H9 (cell line): ENCODE results near the gene SLC9A9. TPM values are rescaled to one million over a fixed set of nuclear protein-coding genes. Genes with fewer than 3 reads are reported as not detected.

Experiments
- DNase-seq: peaks from one replicate; pipeline ENCODE4 v3.0.0-alpha.2; 2017
- H2AFZ ChIP-seq: one replicate; pipeline ENCODE4 v1.6.1; 2013; ENCODE audit warnings: mild to moderate bottlenecking, low read length, control low read depth, moderate library complexity
- H2AK5ac ChIP-seq: 2 replicates; pipeline ENCODE4 v1.6.1; 2013; ENCODE audit warnings: low read length, control low read depth, mixed read lengths; ENCODE audit not compliant: insufficient read length
- H2BK120ac ChIP-seq: one replicate; pipeline ENCODE4 v1.6.1; 2013; ENCODE audit warnings: low read depth, mild to moderate bottlenecking, low read length, control low read depth, inconsistent platforms; ENCODE audit not compliant: poor library complexity, severe bottlenecking
- H2BK12ac ChIP-seq: 2 replicates; pipeline ENCODE4 v1.6.1; 2013; ENCODE audit warnings: low read length, control low read depth, mixed read lengths, low read depth; ENCODE audit not compliant: insufficient read length
- H2BK15ac ChIP-seq: 2 replicates; pipeline ENCODE4 v1.6.1; 2013; ENCODE audit warnings: low read depth, low read length, control low read depth
- H2BK20ac ChIP-seq: one replicate; pipeline ENCODE4 v1.6.1; 2013; ENCODE audit warnings: low read depth, mild to moderate bottlenecking, low read length, control low read depth, inconsistent platforms; ENCODE audit not compliant: poor library complexity, severe bottlenecking
- H2BK5ac ChIP-seq: 2 replicates; pipeline ENCODE4 v1.6.1; 2013; ENCODE audit warnings: low read length, control low read depth, mixed read lengths; ENCODE audit not compliant: insufficient read length
- H3K14ac ChIP-seq: 2 replicates; pipeline ENCODE4 v1.6.1; 2013; ENCODE audit warnings: low read length, control low read depth; ENCODE audit not compliant: insufficient read depth
- H3K18ac ChIP-seq: 2 replicates; pipeline ENCODE4 v1.6.1; 2013; ENCODE audit warnings: low read depth, mild to moderate bottlenecking, mixed read lengths, low read length, control low read depth; ENCODE audit not compliant: insufficient read length
- H3K23ac ChIP-seq: 2 replicates; pipeline ENCODE4 v1.6.1; 2013; ENCODE audit warnings: low read length, control low read depth, mixed read lengths, low read depth; ENCODE audit not compliant: insufficient read length
- H3K23me2 ChIP-seq: 2 replicates; pipeline ENCODE4 v1.6.1; 2013; ENCODE audit warnings: low read depth, mild to moderate bottlenecking, mixed read lengths, low read length, control low read depth; ENCODE audit not compliant: insufficient read length, poor library complexity, severe bottlenecking
- H3K27ac ChIP-seq: 2 replicates; pipeline ENCODE4 v1.5.1; 2013; ENCODE audit warnings: low read length, control low read depth, mixed read lengths, low read depth; ENCODE audit not compliant: insufficient read length
- H3K27me3 ChIP-seq: 2 replicates; pipeline ENCODE4 v1.6.1; 2013; ENCODE audit warnings: low read length, control low read depth, inconsistent platforms; ENCODE audit not compliant: insufficient read depth
- H3K4ac ChIP-seq: 2 replicates; pipeline ENCODE4 v1.6.1; 2013; ENCODE audit warnings: low read depth, mild to moderate bottlenecking, control low read depth, inconsistent platforms, low read length, moderate library complexity
- H3K4me1 ChIP-seq: 2 replicates; pipeline ENCODE4 v1.6.1; 2013; ENCODE audit warnings: low read length, control low read depth, inconsistent platforms; ENCODE audit not compliant: insufficient read depth
- H3K4me2 ChIP-seq: 2 replicates; pipeline ENCODE4 v1.6.1; 2013; ENCODE audit warnings: low read length, control low read depth, mixed read lengths; ENCODE audit not compliant: insufficient read length, insufficient read depth
- H3K56ac ChIP-seq: 2 replicates; pipeline ENCODE4 v1.6.1; 2013; ENCODE audit warnings: low read depth, mild to moderate bottlenecking, mixed read lengths, low read length, control low read depth; ENCODE audit not compliant: insufficient read length
- H3K79me1 ChIP-seq: 2 replicates; pipeline ENCODE4 v1.6.1; 2013; ENCODE audit warnings: low read depth, mild to moderate bottlenecking, moderate library complexity, low read length, control low read depth, inconsistent platforms; ENCODE audit not compliant: insufficient read depth, poor library complexity, severe bottlenecking
- H3K79me2 ChIP-seq: 2 replicates; pipeline ENCODE4 v1.6.1; 2013; ENCODE audit warnings: low read length, control low read depth, inconsistent platforms; ENCODE audit not compliant: insufficient read depth
- H3K9ac ChIP-seq: 2 replicates; pipeline ENCODE4 v1.6.1; 2013; ENCODE audit warnings: low read length, control low read depth, mixed read lengths; ENCODE audit not compliant: insufficient read length; ENCODE audit errors: extremely low read depth
- H3K9me3 ChIP-seq: one replicate; pipeline ENCODE4 v1.6.1; 2013; ENCODE audit warnings: low read depth, low read length, inconsistent platforms; ENCODE audit not compliant: control insufficient read depth
- H3T11ph ChIP-seq: one replicate; pipeline ENCODE4 v1.6.1; 2013; ENCODE audit warnings: mild to moderate bottlenecking, low read length, control low read depth, inconsistent platforms
- H4K20me1 ChIP-seq: one replicate; pipeline ENCODE4 v1.6.1; 2013; ENCODE audit not compliant: control insufficient read depth, insufficient read length, insufficient read depth
- H4K5ac ChIP-seq: 2 replicates; pipeline ENCODE4 v1.6.1; 2013; ENCODE audit warnings: low read depth, mild to moderate bottlenecking, mixed read lengths, low read length, control low read depth; ENCODE audit not compliant: insufficient read length
- H4K8ac ChIP-seq: replicated peaks from 2 replicates; pipeline ENCODE4 v1.6.1; 2013; ENCODE audit warnings: low read length, control low read depth, mixed read lengths, low read depth; ENCODE audit not compliant: insufficient read length
- H4K91ac ChIP-seq: 2 replicates; pipeline ENCODE4 v1.6.1; 2013; ENCODE audit warnings: low read depth, mild to moderate bottlenecking, moderate library complexity, mixed read lengths, low read length, control low read depth; ENCODE audit not compliant: insufficient read length
- H3K27ac Mint-ChIP-seq, 3 experiments: 2 replicates in 2 of 3; 3 replicates in 1 of 3; pipeline ENCODE4 v1.8.0; 2020 to 2021; ENCODE audit warnings: mixed read lengths in 3 of 3, mild to moderate bottlenecking in 1 of 3, moderate library complexity in 1 of 3
- H3K27me3 Mint-ChIP-seq: 2 replicates; pipeline ENCODE4 v1.8.0; 2021; ENCODE audit warnings: low read depth, mild to moderate bottlenecking, moderate library complexity, mixed read lengths
- H3K36me3 Mint-ChIP-seq, 3 experiments: 2 replicates in 2 of 3; 3 replicates in 1 of 3; pipeline ENCODE4 v1.8.0; 2020 to 2021; ENCODE audit warnings: low read depth in 3 of 3, mixed read lengths in 3 of 3; ENCODE audit not compliant: insufficient read depth in 1 of 3
- H3K4me1 Mint-ChIP-seq, 2 experiments: 2 replicates each; pipeline ENCODE4 v1.8.0; 2020; ENCODE audit warnings: mixed read lengths in 2 of 2
- H3K4me3 Mint-ChIP-seq, 2 experiments: 2 replicates in 1 of 2; 3 replicates in 1 of 2; pipeline ENCODE4 v1.8.0; 2020 to 2021; ENCODE audit warnings: mild to moderate bottlenecking in 2 of 2, mixed read lengths in 2 of 2, moderate library complexity in 1 of 2
- H3K9me3 Mint-ChIP-seq, 2 experiments: 2 replicates in 1 of 2; 3 replicates in 1 of 2; pipeline ENCODE4 v1.8.0; 2020; ENCODE audit warnings: mild to moderate bottlenecking in 2 of 2, mixed read lengths in 2 of 2, moderate library complexity in 1 of 2
- WGBS: extraction: QIAGEN DNeasy Blood & Tissue Kit; methylation state at CpG from one replicate; pipeline ENCODE4 v1.1.7; 2013; ENCODE audit warnings: missing lambda C conversion rate, low lambda C conversion rate, mixed read lengths; ENCODE audit not compliant: insufficient read length; ENCODE audit errors: extremely low coverage; 5-methylcytosine and 5-hydroxymethylcytosine counted together
- total RNA-seq: library from RNA; stranded (reverse); gene quantifications from 2 replicates; pipeline ENCODE4 v1.2.1, GENCODE V29; 2021
- TF ChIP-seq, protein P1 (sequence below): fragments of 200-600 bp; sonication (generic); conservative IDR thresholded peaks from 3 replicates; pipeline ENCODE4 v1.8.0; 2021; ENCODE audit warnings: antibody characterized with exemption, mild to moderate bottlenecking

SLC9A9 gene
- total RNA-seq, 1 experiment from 2014 or later = 0.35 TPM

DNA sequence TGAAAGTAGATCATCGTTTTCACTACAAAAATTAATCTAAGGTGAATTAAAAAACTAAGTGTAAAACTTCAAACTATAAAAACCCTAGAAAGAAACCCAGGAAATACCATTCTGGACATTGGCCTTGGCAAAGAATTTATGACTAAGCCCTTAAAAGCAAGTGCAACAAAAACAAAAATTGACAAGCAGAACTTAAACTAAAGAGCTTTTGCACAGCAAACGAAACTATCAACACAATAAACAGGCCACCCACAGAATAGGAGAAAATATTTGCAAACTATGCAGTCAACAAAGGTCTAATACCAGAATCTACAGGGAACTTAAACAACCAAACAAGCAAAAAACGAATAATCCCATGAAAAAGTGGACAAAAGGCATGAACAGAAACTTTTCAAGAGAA, 426.7 kb downstream of the SLC9A9 start:
- H3K4ac ChIP-seq = no peak overlapping the region
- no peak overlapping the region for H2BK20ac ChIP-seq
- no peaks in the 10 kb centered on the region for H3K36me3 Mint-ChIP-seq
- H4K91ac ChIP-seq = no peak overlapping the region
- H3K4me3 Mint-ChIP-seq = no peak overlapping the region
- no peak overlapping the region for H2AFZ ChIP-seq
- H3K79me2 ChIP-seq = no peaks in the 10 kb centered on the region
- no peaks in the 10 kb centered on the region; the same call in 1 of the 2 replicates for H3K27me3 ChIP-seq
- TF ChIP-seq, protein P1, sequence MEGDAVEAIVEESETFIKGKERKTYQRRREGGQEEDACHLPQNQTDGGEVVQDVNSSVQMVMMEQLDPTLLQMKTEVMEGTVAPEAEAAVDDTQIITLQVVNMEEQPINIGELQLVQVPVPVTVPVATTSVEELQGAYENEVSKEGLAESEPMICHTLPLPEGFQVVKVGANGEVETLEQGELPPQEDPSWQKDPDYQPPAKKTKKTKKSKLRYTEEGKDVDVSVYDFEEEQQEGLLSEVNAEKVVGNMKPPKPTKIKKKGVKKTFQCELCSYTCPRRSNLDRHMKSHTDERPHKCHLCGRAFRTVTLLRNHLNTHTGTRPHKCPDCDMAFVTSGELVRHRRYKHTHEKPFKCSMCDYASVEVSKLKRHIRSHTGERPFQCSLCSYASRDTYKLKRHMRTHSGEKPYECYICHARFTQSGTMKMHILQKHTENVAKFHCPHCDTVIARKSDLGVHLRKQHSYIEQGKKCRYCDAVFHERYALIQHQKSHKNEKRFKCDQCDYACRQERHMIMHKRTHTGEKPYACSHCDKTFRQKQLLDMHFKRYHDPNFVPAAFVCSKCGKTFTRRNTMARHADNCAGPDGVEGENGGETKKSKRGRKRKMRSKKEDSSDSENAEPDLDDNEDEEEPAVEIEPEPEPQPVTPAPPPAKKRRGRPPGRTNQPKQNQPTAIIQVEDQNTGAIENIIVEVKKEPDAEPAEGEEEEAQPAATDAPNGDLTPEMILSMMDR = no peak
- no peak overlapping the region for H3K56ac ChIP-seq
- no peak overlapping the region for H4K5ac ChIP-seq
- no peak overlapping the region for H3K27ac Mint-ChIP-seq
- no peak overlapping the region for H2BK15ac ChIP-seq
- H3K23me2 ChIP-seq = no peaks in the 10 kb centered on the region
- no peak overlapping the region for H2AK5ac ChIP-seq
- H3K23ac ChIP-seq = no peak overlapping the region
- no peak overlapping the region for H3T11ph ChIP-seq
- H3K27ac ChIP-seq = no peak overlapping the region
- no CpG with 5 or more reads among the region's 3 CpGs for WGBS
- no peaks in the 10 kb centered on the region for H3K4me1 ChIP-seq
- no peak for DNase-seq
- H3K14ac ChIP-seq = no peak overlapping the region
- H3K9ac ChIP-seq = no peak overlapping the region
- no peaks in the 10 kb centered on the region; a peak in 1 of 4 replicates for H3K4me1 Mint-ChIP-seq
- no peaks in the 10 kb centered on the region for H3K27me3 Mint-ChIP-seq
- H2BK12ac ChIP-seq = no peak overlapping the region
- no peak overlapping the region for H4K8ac ChIP-seq
- H2BK120ac ChIP-seq = no peak overlapping the region
- H4K20me1 ChIP-seq = no peaks in the 10 kb centered on the region
- H3K18ac ChIP-seq = no peak overlapping the region
- no peaks in the 10 kb centered on the region for H3K79me1 ChIP-seq
- no peak overlapping the region for H2BK5ac ChIP-seq
- no peaks in the 10 kb centered on the region for H3K9me3 ChIP-seq
- H3K4me2 ChIP-seq = no peak overlapping the region
- no peaks in the 10 kb centered on the region for H3K9me3 Mint-ChIP-seq
